GM12878 (cell line): ENCODE measurements around the gene ANKRD13B. TPM values are rescaled to one million over a fixed set of nuclear protein-coding genes. Genes with fewer than 3 reads are reported as not detected.
A peak's percentile ranks its signal among the peaks of the same experiment; 100 is the strongest.

Experiments used
- ATAC-seq: fragments of 200-7000 bp; cut with Tn5 transposase; 3 replicates; pipeline ENCODE4 v1.9.1; 2020; ENCODE audit warnings: mild to moderate bottlenecking, moderate library complexity
- BruUV-seq: library from RNA; stranded (reverse); fragments of 400-500 nt; replicated peaks from 2 replicates; lab custom pipeline; 2021; lab: Mats Ljungman, UMichigan
- CTCF ChIA-PET: fragments of 300-600 bp; sonication (Branson Sonifier 250); formaldehyde crosslinking; extraction: SDS; loops from one replicate; lab custom pipeline; 2021; ENCODE audit warnings: inconsistent platforms; lab: Yijun Ruan, JAX
- POLR2A ChIA-PET: fragments of 350-600 bp; formaldehyde crosslinking; extraction: SDS; loops from one replicate; lab custom pipeline; 2021; ENCODE audit warnings: inconsistent platforms; lab: Charles Lee
- RAD21 ChIA-PET: fragments of 300-600 bp; sonication (Branson Sonifier 250); formaldehyde crosslinking; loops from one replicate; lab custom pipeline; 2023; ENCODE audit warnings: antibody characterized with exemption; ENCODE audit not compliant: unreplicated experiment; lab: Charles Lee
- SMC1A ChIA-PET: fragments of 300-600 bp; sonication (Branson Sonifier 250); formaldehyde crosslinking; loops from one replicate; lab custom pipeline; 2023; ENCODE audit not compliant: unreplicated experiment, uncharacterized antibody; lab: Charles Lee
- DNase-seq: peaks from one replicate; pipeline ENCODE4 v3.0.0-alpha.2; 2011; ENCODE audit warnings: low read depth, low spot score
- FAIRE-seq: peaks from 3 replicates; lab custom pipeline; 2011; peaks lifted over from hg19 to GRCh38; lab: Jason Lieb, UNC
- H2AFZ ChIP-seq: 2 replicates; pipeline ENCODE4 v1.6.0; 2011; ENCODE audit warnings: low read depth, low read length, control low read depth; ENCODE audit not compliant: control insufficient read depth
- H3K27ac ChIP-seq: 2 replicates; pipeline ENCODE4 v1.5.1; 2011; ENCODE audit warnings: control low read depth; ENCODE audit not compliant: control insufficient read depth, insufficient read depth
- H3K27me3 ChIP-seq, 2 experiments: replicated peaks in 1 of 2; 2 replicates each; pipeline versions ENCODE4 v1.6.0 to v1.6.1; 2011; ENCODE audit warnings: low read length in 1 of 2; ENCODE audit not compliant: control insufficient read depth in 2 of 2, insufficient read depth in 2 of 2
- H3K36me3 ChIP-seq, 2 experiments: 2 replicates each; pipeline ENCODE4 v1.5.1; 2011; ENCODE audit warnings: low read length in 1 of 2; ENCODE audit not compliant: control insufficient read depth in 2 of 2, insufficient read depth in 2 of 2
- H3K4me1 ChIP-seq: 2 replicates; pipeline ENCODE4 v1.6.1; 2011; ENCODE audit warnings: mild to moderate bottlenecking, low read length, moderate library complexity, mixed read lengths; ENCODE audit not compliant: control insufficient read depth, insufficient read depth
- H3K4me2 ChIP-seq: 2 replicates; pipeline ENCODE4 v1.6.0; 2011; ENCODE audit warnings: control low read depth; ENCODE audit not compliant: control insufficient read depth, insufficient read depth
- H3K4me3 ChIP-seq: fragments of 200-600 bp; sonication (generic); 2 replicates; pipeline ENCODE4 v1.5.1; 2016
- H3K79me2 ChIP-seq: 2 replicates; pipeline ENCODE4 v1.6.0; 2011; ENCODE audit warnings: low read length; ENCODE audit not compliant: control insufficient read depth, insufficient read depth
- H3K9ac ChIP-seq: 2 replicates; pipeline ENCODE4 v1.8.0; 2011; ENCODE audit warnings: low read length, control low read depth, mixed read lengths; ENCODE audit not compliant: control insufficient read depth, insufficient read depth
- H3K9me3 ChIP-seq: replicated peaks from 3 replicates; pipeline ENCODE4 v1.5.1; 2011; ENCODE audit warnings: mild to moderate bottlenecking, low read length; ENCODE audit not compliant: control insufficient read depth, insufficient read depth
- H4K20me1 ChIP-seq: 2 replicates; pipeline ENCODE4 v1.6.0; 2011; ENCODE audit not compliant: control insufficient read depth, insufficient read depth
- CHD2 ChIP-seq: IDR thresholded peaks from 2 replicates; pipeline ENCODE4 v1.6.1; 2011; ENCODE audit warnings: low read depth, low read length, improper control_type of control experiment, borderline replicate concordance
- GATAD2B ChIP-seq: fragments of 450-650 bp; conservative IDR thresholded peaks from 2 replicates; pipeline ENCODE4 v1.6.1; 2017; ENCODE audit warnings: low read depth, mild to moderate bottlenecking, moderate library complexity
- MXI1 ChIP-seq: fragments of 150-350 bp; IDR thresholded peaks from 2 replicates; pipeline ENCODE4 v1.6.1; 2011; ENCODE audit warnings: low read depth, mild to moderate bottlenecking, inconsistent platforms, low read length, improper control_type of control experiment
- MYC ChIP-seq: IDR thresholded peaks from 2 replicates; pipeline ENCODE4 v1.6.1; 2011; ENCODE audit warnings: mild to moderate bottlenecking, low read length, moderate library complexity, inconsistent platforms; ENCODE audit not compliant: insufficient read depth, insufficient replicate concordance, insufficient read length, severe bottlenecking
- NBN ChIP-seq: fragments of 450-650 bp; IDR thresholded peaks from 2 replicates; pipeline ENCODE4 v1.6.1; 2016
- NKRF ChIP-seq: fragments of 450-650 bp; conservative IDR thresholded peaks from 2 replicates; pipeline ENCODE4 v1.6.1; 2017; ENCODE audit warnings: mild to moderate bottlenecking, moderate library complexity
- POLR2A ChIP-seq: IDR thresholded peaks from 2 replicates; pipeline ENCODE4 v1.6.1; 2011; ENCODE audit warnings: low read depth, mild to moderate bottlenecking, low read length
- RAD21 ChIP-seq: IDR thresholded peaks from 2 replicates; pipeline ENCODE4 v1.6.1; 2011; ENCODE audit warnings: mild to moderate bottlenecking, low read depth, low read length, moderate library complexity; ENCODE audit not compliant: insufficient read depth
- STAT3 ChIP-seq: IDR thresholded peaks from 2 replicates; pipeline ENCODE4 v1.6.1; 2011; ENCODE audit warnings: low read depth, low read length, improper control_type of control experiment
- ZNF687 ChIP-seq: fragments of 450-650 bp; IDR thresholded peaks from 2 replicates; pipeline ENCODE4 v1.6.1; 2017; ENCODE audit warnings: mild to moderate bottlenecking, moderate library complexity
- WGBS: methylation state at CpG from one replicate; pipeline ENCODE4 v1.1.6; 2016; ENCODE audit warnings: low lambda C conversion rate; ENCODE audit not compliant: insufficient replicate concordance, insufficient coverage; ENCODE audit errors: missing lambda C conversion rate; 5-methylcytosine and 5-hydroxymethylcytosine counted together
- in situ Hi-C: fragments of 300-500 bp; cut with MboI; formaldehyde crosslinking; loops from 9 replicates; pipeline ENCODE4 v1.14.3; 2018; ENCODE audit warnings: mixed read lengths
- intact Hi-C: fragments of 100-400 bp; cut with micrococcal nuclease; formaldehyde crosslinking; loops from one replicate; pipeline ENCODE4 v1.14.2; 2022; ENCODE audit not compliant: unreplicated experiment
- polyA plus RNA-seq, 11 experiments: library from polyadenylated mRNA; depleted of rRNA in 4 of 11; unstranded in 6 of 11; stranded (reverse) in 5 of 11; fragments of >200 nt; fragmentation: Nextera tagmentation in 4 of 11; fragmentation: Illumina TruSeq in 1 of 11; extraction: Ambion mirVana in 4 of 11; extraction: Trizol in 1 of 11; gene quantifications; 1 replicate in 1 of 11; 2 replicates in 10 of 11; pipeline versions ENCODE4 v1.2.1 to v1.2.3, GENCODE V29; 2011 to 2016; ENCODE audit warnings: inconsistent platforms in 2 of 11, missing spikeins in 2 of 11, low read depth in 1 of 11
- total RNA-seq, 4 experiments: library from RNA; depleted of rRNA in 3 of 4; stranded (reverse); fragments of >200 nt in 3 of 4; fragmentation: Illumina TruSeq in 1 of 4; extraction: Trizol in 1 of 4; gene quantifications; 2 replicates each; pipeline versions ENCODE4 v1.2.1 to v1.2.3, GENCODE V29; 2013 to 2021
- TF ChIP-seq, protein P1 (sequence below): IDR thresholded peaks from 2 replicates; pipeline ENCODE4 v1.6.1; 2011; ENCODE audit warnings: low read depth, mild to moderate bottlenecking, low read length, moderate library complexity, borderline replicate concordance; ENCODE audit errors: extremely low read depth
- TF ChIP-seq, protein P2 (sequence below): IDR thresholded peaks from 2 replicates; pipeline ENCODE4 v1.6.1; 2011; ENCODE audit warnings: borderline replicate concordance, low read depth, mild to moderate bottlenecking, moderate library complexity, mixed read lengths, low read length; ENCODE audit not compliant: insufficient read depth; ENCODE audit errors: extremely low read length

Gene ANKRD13B
- total and polyA plus RNA-seq, 10 of the 15 experiments (the other 5 are each of a cell fraction or from before 2014, with no cell fraction given), result 0.18 to 15.0 (median 2.8) TPM

- H3K9me3 ChIP-seq, result no peaks in the 10 kb centered on the region
- RAD21 ChIA-PET, result interaction anchor here (0.6 to 2.9 kb wide), 13 partner anchors 10 to 930 kb away, joined by 3 to 20 read pairs (median 5); partner anchors contain the start of gene ABHD15
- in situ Hi-C loops (no loop called here), intact Hi-C loops (loop anchor here (1.0 to 10.0 kb wide), 2 partner anchors 11 to 226 kb away; no protein-coding TSS in a partner anchor)
- FAIRE-seq, result no peak
- BruUV-seq, result no TSS peak
- H2AFZ ChIP-seq, result peak overlapping the region; percentile 95
- no peak overlapping the region for H3K27ac ChIP-seq
- DNase-seq, result no peak
- no peaks in the 10 kb centered on the region for H4K20me1 ChIP-seq
- H3K4me1 ChIP-seq, result peaks cover 41% of the 10 kb centered on the region
- H3K27me3 ChIP-seq, result no peaks in the 10 kb centered on the region; a peak in 1 of 4 replicates
- peaks cover 25% of the 10 kb centered on the region for H3K79me2 ChIP-seq
- SMC1A ChIA-PET, result interaction anchor here (1.1 to 3.0 kb wide), 5 partner anchors 10 to 221 kb away, joined by 5 to 17 read pairs (median 6); no protein-coding TSS in a partner anchor
- no peaks in the 10 kb centered on the region for H3K36me3 ChIP-seq
- CTCF ChIA-PET, result interaction anchor here (0.6 to 5.0 kb wide), 26 partner anchors 9 to 522 kb away, joined by 3 to 72 read pairs (median 4); partner anchors contain the start of genes TAOK1 and TP53I13
- POLR2A ChIA-PET, result interaction anchor here (0.6 to 1.0 kb wide), 3 partner anchors 26 to 723 kb away, joined by 3 to 9 read pairs (median 4); no protein-coding TSS in a partner anchor
- ATAC-seq, result peak; percentile 14
- 12% methylated on average over 31 of the region's 31 CpGs for WGBS
- H3K9ac ChIP-seq, result no peak overlapping the region; the same call in 1 of the 2 replicates
- H3K4me3 ChIP-seq, result peak overlapping the region; percentile 67; the same call in 1 of the 2 replicates
- H3K4me2 ChIP-seq, result peak overlapping the region; percentile 100
- TF ChIP-seq MXI1 (peak; percentile 91), CHD2 (0 out of 2 replicates have a peak, but pooled peaks have one; percentile 36), STAT3 (no peak), ZNF687 (peak; percentile 88), POLR2A (0 out of 2 replicates have a peak, but pooled peaks have one; percentile 13), MYC (peak; percentile 55), RAD21 (no peak), NKRF (0 out of 2 replicates have a peak, but pooled peaks have one; percentile 16), NBN (peak; percentile 43; the same call in 1 of the 2 replicates), GATAD2B (peak; percentile 61; the same call in 1 of the 2 replicates)
- TF ChIP-seq, protein P1, sequence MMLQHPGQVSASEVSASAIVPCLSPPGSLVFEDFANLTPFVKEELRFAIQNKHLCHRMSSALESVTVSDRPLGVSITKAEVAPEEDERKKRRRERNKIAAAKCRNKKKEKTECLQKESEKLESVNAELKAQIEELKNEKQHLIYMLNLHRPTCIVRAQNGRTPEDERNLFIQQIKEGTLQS, result no peak
- TF ChIP-seq, protein P2, sequence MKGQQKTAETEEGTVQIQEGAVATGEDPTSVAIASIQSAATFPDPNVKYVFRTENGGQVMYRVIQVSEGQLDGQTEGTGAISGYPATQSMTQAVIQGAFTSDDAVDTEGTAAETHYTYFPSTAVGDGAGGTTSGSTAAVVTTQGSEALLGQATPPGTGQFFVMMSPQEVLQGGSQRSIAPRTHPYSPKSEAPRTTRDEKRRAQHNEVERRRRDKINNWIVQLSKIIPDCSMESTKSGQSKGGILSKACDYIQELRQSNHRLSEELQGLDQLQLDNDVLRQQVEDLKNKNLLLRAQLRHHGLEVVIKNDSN, result peak; percentile 28
Measured at GRCh38 chr17:29591146-29591736, 1.7 kb upstream of the ANKRD13B start.
